Lower leg skin (tissue), 4 donors: ENCODE measurements around the gene CHAC2. TPM values are rescaled to one million over a fixed set of nuclear protein-coding genes. Genes with fewer than 3 reads are reported as not detected.
A peak's percentile ranks its signal among the peaks of the same experiment; 100 is the strongest.

Source experiments
- DNase-seq, 2 donors: peaks; one replicate each; pipeline ENCODE4 v3.0.0-alpha.2; 2019; ENCODE audit warnings: low spot score in 2 of 2
- H3K4me3 ChIP-seq: fragments of 200-600 bp; sonication (generic); 2 replicates; pipeline ENCODE4 v1.5.1; 2017; ENCODE audit warnings: mild to moderate bottlenecking, low read depth; ENCODE audit not compliant: poor library complexity, severe bottlenecking
- CTCF ChIP-seq, 3 donors: fragments of 450-650 bp; IDR thresholded peaks; one replicate each; pipeline ENCODE4 v1.5.1; 2016; ENCODE audit warnings: antibody characterized with exemption in 3 of 3, mild to moderate bottlenecking in 3 of 3, moderate library complexity in 2 of 3
- POLR2A ChIP-seq, 2 donors: fragments of 450-650 bp; IDR thresholded peaks; one replicate each; pipeline ENCODE4 v1.6.1; 2016 to 2017; ENCODE audit warnings: antibody characterized with exemption in 2 of 2, mild to moderate bottlenecking in 1 of 2, moderate library complexity in 1 of 2
- WGBS, 2 donors: methylation state at CpG; one replicate each; pipeline ENCODE4 v1.1.5; 2018; 5-methylcytosine and 5-hydroxymethylcytosine counted together
- intact Hi-C: fragments of 100-400 bp; cut with DNase I; formaldehyde crosslinking; loops from one replicate; pipeline ENCODE4 v1.15.0; 2023; ENCODE audit warnings: low total_unique reads
- total RNA-seq, 4 donors: library from RNA; depleted of rRNA; stranded (reverse); fragments of >200 nt; gene quantifications; one replicate each; pipeline ENCODE4 v1.1.0, GENCODE V29; 2016

CHAC2 gene
- total RNA-seq, 4 donors from 2014 or later = 0.76 to 1.9 (median 1.4) TPM

DNA sequence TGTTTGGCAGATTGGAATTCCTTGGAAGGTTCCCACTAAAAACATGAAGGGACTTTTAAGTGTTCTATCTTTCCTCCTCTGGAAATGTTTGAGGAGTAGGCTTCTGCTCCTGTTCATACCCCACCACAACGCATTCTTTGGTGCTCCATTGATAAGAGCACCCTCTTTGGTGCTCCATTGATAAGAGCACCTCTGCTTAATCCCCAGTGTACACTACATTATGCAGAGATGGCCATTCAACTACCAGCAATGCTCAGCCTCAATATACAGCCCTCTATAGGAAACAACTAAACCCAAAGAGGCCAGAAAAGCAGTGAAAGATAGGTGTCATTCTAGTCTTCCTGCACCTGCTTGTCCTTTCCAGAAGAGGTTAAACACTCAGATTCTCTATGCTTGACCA is 1.8 kb upstream of the CHAC2 start:
- intact Hi-C loops = no loop called here
- no peak for TF ChIP-seq POLR2A (IDR thresholded peaks at IDR 0.05)
- TF ChIP-seq CTCF (IDR thresholded peaks at IDR 0.05) = no peak
- no peak for DNase-seq
- WGBS, 2 donors = 90 to 91% methylated on average over 1 of the region's 1 CpG
- no peak overlapping the region for H3K4me3 ChIP-seq

DNA sequence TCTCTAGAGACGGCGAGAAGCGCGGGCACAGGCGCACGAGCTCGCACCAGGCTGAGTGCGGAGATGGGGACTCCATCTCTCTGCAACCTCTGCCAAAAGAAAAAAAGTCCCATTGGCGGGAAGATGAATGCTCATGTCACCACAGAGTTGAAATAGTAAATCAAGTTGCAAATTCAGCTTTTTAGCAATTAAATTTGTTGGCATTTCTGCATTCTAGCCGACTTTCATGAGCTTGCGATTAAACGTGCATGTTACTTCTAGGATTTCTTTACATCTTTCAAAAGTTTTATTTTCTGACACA is 588 bp downstream of the CHAC2 start:
- H3K4me3 ChIP-seq = peak overlapping the region; percentile 55
- TF ChIP-seq POLR2A (IDR thresholded peaks at IDR 0.05) (no peak), CTCF (IDR thresholded peaks at IDR 0.05) (no peak)
- no peak for DNase-seq
- WGBS, 2 donors = 1 to 2% methylated on average over 12 of the region's 12 CpGs
- intact Hi-C loops = no loop called here

DNA sequence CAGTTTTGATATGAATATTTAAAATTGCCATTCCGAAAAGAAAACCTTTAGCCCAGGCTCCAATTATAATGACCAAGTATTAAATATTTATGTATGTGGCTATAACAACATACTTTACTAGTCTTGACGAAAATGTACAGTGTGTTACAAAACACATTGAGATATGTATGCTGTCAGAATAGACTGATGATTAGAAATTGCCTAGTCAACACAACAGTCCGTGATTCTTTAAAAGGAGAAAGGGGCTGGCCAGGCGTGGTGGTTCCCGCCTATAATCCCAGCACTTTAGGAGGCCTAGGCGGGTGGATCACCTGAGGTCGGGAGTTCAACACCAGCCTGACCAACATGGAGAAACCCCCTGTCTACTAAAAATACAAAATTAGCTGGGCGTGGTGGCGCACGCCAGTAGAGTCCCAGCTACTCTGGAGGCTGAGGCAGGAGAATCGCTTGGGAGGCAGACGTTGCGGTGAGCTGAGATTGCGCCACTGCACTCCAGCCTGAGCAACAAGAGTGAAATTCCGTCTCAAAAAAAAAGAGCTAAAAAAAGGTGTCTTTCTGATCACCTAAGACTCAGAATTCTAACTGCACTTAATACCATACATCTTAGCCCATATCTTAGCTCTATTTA is 1.8 kb downstream of the CHAC2 start:
- TF ChIP-seq POLR2A (IDR thresholded peaks at IDR 0.05) = no peak
- no peak for TF ChIP-seq CTCF (IDR thresholded peaks at IDR 0.05)
- DNase-seq = no peak
- no peak overlapping the region for H3K4me3 ChIP-seq
- WGBS, 2 donors = 90 to 97% methylated on average over 15 of the region's 15 CpGs
- intact Hi-C loops = no loop called here

- DNase-seq = no peak
- H3K4me3 ChIP-seq = no peak overlapping the region
- 87 to 89% methylated on average over 4 of the region's 4 CpGs for WGBS, 2 donors
- TF ChIP-seq POLR2A (IDR thresholded peaks at IDR 0.05) (no peak), CTCF (IDR thresholded peaks at IDR 0.05) (no peak)
- intact Hi-C loops = no loop called here
Measured at GRCh38 chr2:53770264-53770663, 2.7 kb downstream of the CHAC2 start.

DNA sequence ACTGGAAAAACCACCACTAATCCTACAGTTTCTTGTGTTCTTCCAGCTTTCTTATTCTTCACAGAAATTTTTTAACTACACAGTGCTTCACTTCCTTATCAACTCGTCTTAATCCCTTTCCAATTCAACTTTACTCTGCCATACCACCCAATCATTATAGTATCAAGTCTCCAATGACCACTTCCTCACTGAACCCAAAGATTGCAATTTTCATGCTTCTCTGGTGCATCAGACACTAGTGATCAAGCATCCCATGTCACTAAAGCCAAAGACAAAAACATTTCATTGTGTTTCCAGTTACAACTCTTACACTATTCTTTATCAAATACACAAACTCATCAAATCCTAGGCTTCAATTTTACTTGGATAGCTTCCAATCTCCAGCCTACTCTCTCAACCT is 9.5 kb downstream of the CHAC2 start:
- TF ChIP-seq POLR2A (IDR thresholded peaks at IDR 0.05) (no peak), CTCF (IDR thresholded peaks at IDR 0.05) (no peak)
- intact Hi-C loops = no loop called here
- no peak for DNase-seq
- WGBS, 2 donors = 61 to 64% methylated on average over 1 of the region's 1 CpG
- H3K4me3 ChIP-seq = no peak overlapping the region

GRCh38 chr2:53778536-53779162 is 11.0 kb downstream of the CHAC2 start:
- intact Hi-C loops = no loop called here
- WGBS, 2 donors = 83 to 86% methylated on average over 5 of the region's 5 CpGs

More at GRCh38 chr2:53778536-53779162, 11.0 kb downstream of the CHAC2 start:
- H3K4me3 ChIP-seq = no peak overlapping the region
- DNase-seq = no peak
- no peak for TF ChIP-seq CTCF (IDR thresholded peaks at IDR 0.05)
- TF ChIP-seq POLR2A (IDR thresholded peaks at IDR 0.05) = no peak
